Measurements from ENCODE around the gene FAM170B. TPM values are rescaled to one million over a fixed set of nuclear protein-coding genes. Genes with fewer than 3 reads are reported as not detected.

The FAM170B gene
- total RNA-seq, 1 donor from 2014 or later, result not detected

DNA sequence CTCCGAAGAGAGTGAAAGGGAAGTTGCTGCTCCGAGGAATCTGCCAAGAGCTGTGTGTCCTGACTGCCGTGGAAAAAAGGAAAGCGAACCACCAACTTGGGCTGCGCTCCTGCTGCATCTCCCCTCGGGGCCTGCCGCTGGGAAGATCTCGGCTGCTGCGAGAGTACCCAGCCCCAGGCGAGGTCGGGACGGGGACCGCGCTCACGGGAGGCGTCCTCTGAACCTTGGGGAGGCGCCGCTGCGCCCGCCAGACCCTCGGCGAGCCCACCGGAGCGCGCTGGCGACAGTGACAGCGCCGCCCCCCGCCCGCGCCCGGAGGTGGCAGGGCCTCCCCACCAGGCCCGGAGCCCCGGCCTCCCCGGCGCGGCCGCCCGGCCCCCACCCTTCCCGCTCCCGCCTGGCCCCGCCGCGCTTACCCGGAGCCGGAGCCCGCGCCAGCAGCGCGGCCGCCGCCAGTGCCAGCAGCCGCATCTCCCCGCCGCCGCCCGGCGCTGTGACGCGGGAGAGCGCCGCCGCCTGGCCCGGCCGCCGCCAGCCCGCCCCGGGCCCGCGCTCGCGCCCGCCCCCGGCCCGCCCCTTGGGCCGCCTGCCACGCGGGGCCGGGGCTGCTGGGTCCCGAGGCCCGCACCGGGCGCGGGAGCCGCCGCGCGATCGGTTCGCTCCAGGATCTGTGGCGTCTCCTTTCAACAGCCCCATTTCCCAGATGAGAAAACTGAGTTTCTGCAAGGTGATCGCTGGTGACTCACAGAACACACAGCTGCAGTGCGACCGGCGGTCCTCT, 18.6 kb downstream of the FAM170B start, which contains the start of gene VSTM4:
Gene VSTM4, minus strand, starts transcription at position 508 of the 781 bp plus-strand sequence. Its CDS starts 37 bp downstream, at position 471.
- H3K27me3 ChIP-seq (ENCODE audit: control insufficient read depth, insufficient read depth, low read length), result peaks cover 12% of the 10 kb centered on the region
- no peak for DNase-seq (ENCODE audit: low read depth)
- H3K4me3 ChIP-seq (ENCODE audit: low read depth, low read length), result peak within 1 kb of the TSS; percentile 43

DNA sequence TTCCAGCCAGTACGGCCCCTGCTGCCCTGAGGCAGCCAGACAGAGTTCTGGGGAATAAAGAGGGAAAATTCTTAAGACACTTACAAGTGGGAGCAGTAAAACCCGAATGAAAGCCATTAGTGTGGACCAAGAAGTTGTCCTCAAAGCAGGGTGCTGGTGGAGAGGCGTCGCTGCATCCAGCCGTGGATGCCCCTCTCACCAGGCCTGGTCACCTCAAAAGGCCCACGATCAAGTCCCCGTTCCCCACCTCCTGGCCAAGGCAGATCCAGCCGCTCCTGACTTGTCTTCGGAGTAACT, 19.2 kb downstream of the FAM170B start:
- Histone ChIP-seq H3K36me3 (ENCODE audit: control insufficient read depth, insufficient read depth, low read length) (no peaks in the 10 kb centered on the region), H3K4me3 (ENCODE audit: low read depth, low read length) (peak overlapping the region; percentile 43), H3K27me3 (ENCODE audit: control insufficient read depth, insufficient read depth, low read length) (peaks cover 14% of the 10 kb centered on the region)
- DNase-seq (ENCODE audit: low read depth), result no peak
- TF ChIP-seq, protein P1, sequence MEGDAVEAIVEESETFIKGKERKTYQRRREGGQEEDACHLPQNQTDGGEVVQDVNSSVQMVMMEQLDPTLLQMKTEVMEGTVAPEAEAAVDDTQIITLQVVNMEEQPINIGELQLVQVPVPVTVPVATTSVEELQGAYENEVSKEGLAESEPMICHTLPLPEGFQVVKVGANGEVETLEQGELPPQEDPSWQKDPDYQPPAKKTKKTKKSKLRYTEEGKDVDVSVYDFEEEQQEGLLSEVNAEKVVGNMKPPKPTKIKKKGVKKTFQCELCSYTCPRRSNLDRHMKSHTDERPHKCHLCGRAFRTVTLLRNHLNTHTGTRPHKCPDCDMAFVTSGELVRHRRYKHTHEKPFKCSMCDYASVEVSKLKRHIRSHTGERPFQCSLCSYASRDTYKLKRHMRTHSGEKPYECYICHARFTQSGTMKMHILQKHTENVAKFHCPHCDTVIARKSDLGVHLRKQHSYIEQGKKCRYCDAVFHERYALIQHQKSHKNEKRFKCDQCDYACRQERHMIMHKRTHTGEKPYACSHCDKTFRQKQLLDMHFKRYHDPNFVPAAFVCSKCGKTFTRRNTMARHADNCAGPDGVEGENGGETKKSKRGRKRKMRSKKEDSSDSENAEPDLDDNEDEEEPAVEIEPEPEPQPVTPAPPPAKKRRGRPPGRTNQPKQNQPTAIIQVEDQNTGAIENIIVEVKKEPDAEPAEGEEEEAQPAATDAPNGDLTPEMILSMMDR (IDR thresholded peaks at IDR 0.05; ENCODE audit: insufficient read depth, low read length, poor library complexity, severe bottlenecking), result no peak

More for the DNA sequence above, 18.6 kb downstream of the FAM170B start, which contains the start of gene VSTM4:
- TF ChIP-seq, protein P1 (IDR thresholded peaks at IDR 0.05; ENCODE audit: insufficient read depth, low read length, poor library complexity, severe bottlenecking), result no peak
- no peaks in the 10 kb centered on the region for H3K36me3 ChIP-seq (ENCODE audit: control insufficient read depth, insufficient read depth, low read length)

DNA sequence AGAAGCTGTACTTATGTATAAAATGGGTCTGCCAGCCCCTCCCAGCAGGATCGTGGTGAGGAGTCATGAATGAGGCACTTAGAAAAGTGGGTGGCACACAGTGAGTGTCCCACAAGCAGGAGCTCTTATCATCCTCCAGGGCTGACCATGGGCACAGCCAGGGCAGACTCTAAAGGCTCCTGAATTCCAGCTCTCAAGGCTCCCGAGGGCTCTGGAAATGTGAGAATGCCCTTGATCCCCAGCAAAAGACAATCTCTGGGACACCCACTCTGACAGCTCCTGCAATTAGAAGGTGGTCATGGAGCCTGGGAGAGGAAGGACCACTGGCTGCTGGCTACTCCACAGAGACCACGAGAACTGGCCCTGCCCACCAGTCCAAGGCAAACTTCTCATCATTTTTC, 20.1 kb downstream of the FAM170B start:
- TF ChIP-seq, protein P1 (IDR thresholded peaks at IDR 0.05; ENCODE audit: insufficient read depth, low read length, poor library complexity, severe bottlenecking), result no peak
- peaks cover 14% of the 10 kb centered on the region for H3K27me3 ChIP-seq (ENCODE audit: control insufficient read depth, insufficient read depth, low read length)
- no peak for DNase-seq (ENCODE audit: low read depth)
- H3K36me3 ChIP-seq (ENCODE audit: control insufficient read depth, insufficient read depth, low read length), result no peaks in the 10 kb centered on the region
- no peak overlapping the region for H3K4me3 ChIP-seq (ENCODE audit: low read depth, low read length)

DNA sequence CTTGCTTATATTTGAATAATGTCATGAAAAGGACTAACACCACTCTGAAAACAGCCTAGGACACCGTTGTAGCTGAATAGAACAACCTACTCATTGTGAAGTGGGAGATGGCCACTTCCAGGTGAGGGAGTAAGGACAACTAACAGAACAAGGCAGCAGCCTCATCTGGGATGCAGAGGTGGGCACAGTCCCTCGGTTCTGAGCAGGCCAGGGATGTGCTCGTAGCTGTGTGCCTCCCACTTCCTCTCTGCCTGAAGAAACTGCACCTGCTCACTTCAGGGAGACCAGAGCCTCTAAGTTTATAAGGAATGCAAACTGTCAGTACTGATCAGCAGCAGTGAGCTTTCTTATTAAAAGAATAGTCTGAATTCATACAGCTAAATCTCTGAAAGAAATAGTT, 21.0 kb downstream of the FAM170B start:
- no peak for DNase-seq (ENCODE audit: low read depth)
- TF ChIP-seq, protein P1 (IDR thresholded peaks at IDR 0.05; ENCODE audit: insufficient read depth, low read length, poor library complexity, severe bottlenecking), result no peak
- Histone ChIP-seq H3K36me3 (ENCODE audit: control insufficient read depth, insufficient read depth, low read length) (no peaks in the 10 kb centered on the region), H3K27me3 (ENCODE audit: control insufficient read depth, insufficient read depth, low read length) (peaks cover 14% of the 10 kb centered on the region), H3K4me3 (ENCODE audit: low read depth, low read length) (no peak overlapping the region)

DNA sequence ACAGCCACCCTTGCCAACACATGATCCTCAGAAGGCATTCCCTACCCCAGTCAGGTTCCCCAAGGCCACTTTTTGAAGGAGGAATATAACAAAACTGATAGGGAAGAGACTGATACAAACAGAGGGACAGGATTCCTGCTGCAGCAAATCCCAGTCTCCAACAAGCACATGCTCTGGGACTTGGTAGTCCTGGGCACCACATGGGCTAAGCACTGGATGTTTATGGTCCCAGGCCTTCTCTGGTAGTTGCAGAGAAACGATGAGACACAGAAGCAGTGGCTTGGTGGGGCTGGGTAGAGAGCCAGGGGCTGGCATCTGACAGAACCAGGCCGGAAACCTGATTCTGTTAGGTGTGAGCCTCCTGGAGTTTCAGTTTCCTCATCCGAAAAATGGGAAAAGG, 21.7 kb downstream of the FAM170B start:
- Histone ChIP-seq H3K36me3 (ENCODE audit: control insufficient read depth, insufficient read depth, low read length) (no peaks in the 10 kb centered on the region), H3K4me3 (ENCODE audit: low read depth, low read length) (no peak overlapping the region), H3K27me3 (ENCODE audit: control insufficient read depth, insufficient read depth, low read length) (peaks cover 14% of the 10 kb centered on the region)
- TF ChIP-seq, protein P1 (IDR thresholded peaks at IDR 0.05; ENCODE audit: insufficient read depth, low read length, poor library complexity, severe bottlenecking), result no peak
- no peak for DNase-seq (ENCODE audit: low read depth)

DNA sequence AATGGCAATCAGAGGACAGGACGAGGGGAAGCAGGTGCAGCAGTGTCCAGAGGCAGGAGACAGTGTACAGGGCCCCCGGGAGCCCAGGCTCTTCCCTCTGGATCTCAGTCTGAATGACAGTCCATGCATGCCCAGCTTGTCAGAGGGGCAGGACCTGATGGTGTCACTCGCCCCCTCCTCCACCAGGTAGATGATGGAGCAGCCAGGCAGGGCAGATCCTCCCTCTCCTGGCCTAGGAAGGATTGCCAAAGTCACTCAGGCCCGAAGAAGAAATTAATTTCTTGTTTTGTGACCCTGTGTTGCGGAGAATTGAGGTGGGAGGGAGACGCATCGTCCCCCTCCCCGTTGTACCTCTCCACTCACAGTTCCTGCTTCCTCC, 22.5 kb downstream of the FAM170B start:
- TF ChIP-seq, protein P1 (IDR thresholded peaks at IDR 0.05; ENCODE audit: insufficient read depth, low read length, poor library complexity, severe bottlenecking), result no peak
- no peaks in the 10 kb centered on the region for H3K36me3 ChIP-seq (ENCODE audit: control insufficient read depth, insufficient read depth, low read length)
- H3K4me3 ChIP-seq (ENCODE audit: low read depth, low read length), result no peak overlapping the region
- no peak for DNase-seq (ENCODE audit: low read depth)
- H3K27me3 ChIP-seq (ENCODE audit: control insufficient read depth, insufficient read depth, low read length), result peaks cover 14% of the 10 kb centered on the region
